ENCODE data around the gene GJB3. TPM values are rescaled to one million over a fixed set of nuclear protein-coding genes. Genes with fewer than 3 reads are reported as not detected.
"Not testable (repeated sequence)": the region's sequence is repeated elsewhere in the genome, so short reads cannot be mapped to it uniquely, and the experiment has no call there.

The GJB3 gene
- total RNA-seq, 2 donors from 2014 or later = not detected

- Mint-ChIP-seq H3K27ac (no peak within 1 kb of the TSS), H3K36me3 (no peaks in the 10 kb centered on the region), H3K9me3 (no peaks in the 10 kb centered on the region)
- DNase-seq (ENCODE audit: low spot score in 2 of 2) = peak in 1 of 2 donors; percentile 41
- ATAC-seq = peak in 1 of 2 donors; percentile 15
Measured at GRCh38 chr1:34792868-34793727, 12.1 kb downstream of the GJB3 start, which contains the start of gene GJA4. GJA4 (plus strand) TSS chr1:34792999; CDS start chr1:34794214, 1,215 bp downstream.

- Mint-ChIP-seq H3K36me3 (no peaks in the 10 kb centered on the region), H3K9me3 (no peaks in the 10 kb centered on the region), H3K27ac (no peak overlapping the region)
- ATAC-seq (no peak), DNase-seq (ENCODE audit: low spot score in 2 of 2) (peak in 1 of 2 donors; percentile 40)
Measured at GRCh38 chr1:34794001-34794789, 13.2 kb downstream of the GJB3 start.

GRCh38 chr1:34794790-34795180 lies 13.8 kb downstream of the GJB3 start:
- Mint-ChIP-seq H3K9me3 (no peaks in the 10 kb centered on the region), H3K36me3 (no peaks in the 10 kb centered on the region), H3K27ac (no peak overlapping the region)
- no peak for DNase-seq (ENCODE audit: low spot score in 2 of 2)
- ATAC-seq = no peak

- H3K36me3 Mint-ChIP-seq = no peaks in the 10 kb centered on the region
- H3K9me3 Mint-ChIP-seq = no peaks in the 10 kb centered on the region
- ATAC-seq (no peak), DNase-seq (ENCODE audit: low spot score in 2 of 2) (no peak)
- no peak overlapping the region for H3K27ac Mint-ChIP-seq
Measured at GRCh38 chr1:34795916-34796315, 14.9 kb downstream of the GJB3 start.

- ATAC-seq (peak; percentile 32 to 83), DNase-seq (ENCODE audit: low spot score in 2 of 2) (no peak)
- H3K36me3 Mint-ChIP-seq = no peaks in the 10 kb centered on the region
- peak overlapping the region in 1 of 2 donors; percentile 39 for H3K27ac Mint-ChIP-seq
- no peaks in the 10 kb centered on the region for H3K9me3 Mint-ChIP-seq
Measured at GRCh38 chr1:34796990-34797389, 16.0 kb downstream of the GJB3 start.

GRCh38 chr1:34800214-34800613 lies 19.2 kb downstream of the GJB3 start:
- Mint-ChIP-seq H3K36me3 (peaks cover 0 to 19% of the 10 kb centered on the region in 2 donors), H3K9me3 (peaks cover 0 to 6% of the 10 kb centered on the region in 2 donors), H3K27ac (peak overlapping the region; percentile 89 to 94)
- DNase-seq (ENCODE audit: low spot score in 2 of 2) (peak in 1 of 2 donors; percentile 43), ATAC-seq (peak; percentile 80 to 89)

GRCh38 chr1:34803770-34804169 lies 22.8 kb downstream of the GJB3 start:
- DNase-seq (ENCODE audit: low spot score in 2 of 2) (no peak), ATAC-seq (no peak)
- H3K36me3 Mint-ChIP-seq = peaks cover 0 to 19% of the 10 kb centered on the region in 2 donors
- H3K27ac Mint-ChIP-seq = no peak overlapping the region
- peaks cover 0 to 6% of the 10 kb centered on the region in 2 donors for H3K9me3 Mint-ChIP-seq

- Mint-ChIP-seq H3K9me3 (peaks cover 4 to 17% of the 10 kb centered on the region in 2 donors), H3K27ac (no peak overlapping the region), H3K36me3 (peaks cover 4 to 30% of the 10 kb centered on the region in 2 donors)
- ATAC-seq = no peak
- no peak for DNase-seq (ENCODE audit: low spot score in 2 of 2)
Measured at GRCh38 chr1:34806396-34806795, 25.4 kb downstream of the GJB3 start.

GRCh38 chr1:34808051-34808810 lies 27.2 kb downstream of the GJB3 start:
- ATAC-seq = no peak
- no peak for DNase-seq (ENCODE audit: low spot score in 2 of 2)

GRCh38 chr1:34810781-34811180 lies 29.8 kb downstream of the GJB3 start:
- Mint-ChIP-seq H3K9me3 (peaks cover 4 to 11% of the 10 kb centered on the region in 2 donors), H3K36me3 (peaks cover 4 to 12% of the 10 kb centered on the region in 2 donors)
- ATAC-seq; H3K27ac Mint-ChIP-seq; DNase-seq (ENCODE audit: low spot score in 2 of 2): not testable (repeated sequence)

More at GRCh38 chr1:34808051-34808810, 27.2 kb downstream of the GJB3 start:
- peaks cover 4 to 22% of the 10 kb centered on the region in 2 donors for H3K36me3 Mint-ChIP-seq
- H3K9me3 Mint-ChIP-seq = peaks cover 4 to 16% of the 10 kb centered on the region in 2 donors
- H3K27ac Mint-ChIP-seq = no peak overlapping the region

GRCh38 chr1:34816332-34816731 lies 35.3 kb downstream of the GJB3 start:
- no peak for DNase-seq (ENCODE audit: low spot score in 2 of 2)

GRCh38 chr1:34816778-34817177 lies 35.8 kb downstream of the GJB3 start:
- Mint-ChIP-seq H3K27ac (no peak overlapping the region), H3K9me3 (no peaks in the 10 kb centered on the region), H3K36me3 (no peaks in the 10 kb centered on the region)
- ATAC-seq (no peak), DNase-seq (ENCODE audit: low spot score in 2 of 2) (no peak)

More at GRCh38 chr1:34816332-34816731, 35.3 kb downstream of the GJB3 start:
- Mint-ChIP-seq H3K36me3 (no peaks in the 10 kb centered on the region), H3K9me3 (no peaks in the 10 kb centered on the region), H3K27ac (no peak overlapping the region)
- no peak for ATAC-seq

GRCh38 chr1:34818862-34819261 lies 37.8 kb downstream of the GJB3 start:
- ATAC-seq; H3K36me3 Mint-ChIP-seq; DNase-seq (ENCODE audit: low spot score in 2 of 2); H3K9me3 Mint-ChIP-seq; H3K27ac Mint-ChIP-seq: not testable (repeated sequence)

GRCh38 chr1:34822202-34822601 lies 41.2 kb downstream of the GJB3 start:
- Mint-ChIP-seq H3K9me3 (peaks cover 0 to 5% of the 10 kb centered on the region in 2 donors), H3K27ac (no peak overlapping the region), H3K36me3 (no peaks in the 10 kb centered on the region)
- no peak for ATAC-seq
- no peak for DNase-seq (ENCODE audit: low spot score in 2 of 2)

GRCh38 chr1:34824817-34825454 lies 43.9 kb downstream of the GJB3 start:
- ATAC-seq (no peak), DNase-seq (ENCODE audit: low spot score in 2 of 2) (no peak)
- no peaks in the 10 kb centered on the region for H3K36me3 Mint-ChIP-seq
- peaks cover 0 to 5% of the 10 kb centered on the region in 2 donors for H3K9me3 Mint-ChIP-seq
- peak overlapping the region in 1 of 2 donors; percentile 34 for H3K27ac Mint-ChIP-seq
